HG02870 (cell line): ENCODE measurements around the gene GPR141.

Experiments used
- ATAC-seq: cut with Tn5 transposase; IDR thresholded peaks from one replicate; pipeline ENCODE4 v1.9.1; 2021; ENCODE audit warnings: mild to moderate bottlenecking, moderate library complexity; ENCODE audit not compliant: unreplicated experiment

GPR141 gene, protein sequence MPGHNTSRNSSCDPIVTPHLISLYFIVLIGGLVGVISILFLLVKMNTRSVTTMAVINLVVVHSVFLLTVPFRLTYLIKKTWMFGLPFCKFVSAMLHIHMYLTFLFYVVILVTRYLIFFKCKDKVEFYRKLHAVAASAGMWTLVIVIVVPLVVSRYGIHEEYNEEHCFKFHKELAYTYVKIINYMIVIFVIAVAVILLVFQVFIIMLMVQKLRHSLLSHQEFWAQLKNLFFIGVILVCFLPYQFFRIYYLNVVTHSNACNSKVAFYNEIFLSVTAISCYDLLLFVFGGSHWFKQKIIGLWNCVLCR

DNA sequence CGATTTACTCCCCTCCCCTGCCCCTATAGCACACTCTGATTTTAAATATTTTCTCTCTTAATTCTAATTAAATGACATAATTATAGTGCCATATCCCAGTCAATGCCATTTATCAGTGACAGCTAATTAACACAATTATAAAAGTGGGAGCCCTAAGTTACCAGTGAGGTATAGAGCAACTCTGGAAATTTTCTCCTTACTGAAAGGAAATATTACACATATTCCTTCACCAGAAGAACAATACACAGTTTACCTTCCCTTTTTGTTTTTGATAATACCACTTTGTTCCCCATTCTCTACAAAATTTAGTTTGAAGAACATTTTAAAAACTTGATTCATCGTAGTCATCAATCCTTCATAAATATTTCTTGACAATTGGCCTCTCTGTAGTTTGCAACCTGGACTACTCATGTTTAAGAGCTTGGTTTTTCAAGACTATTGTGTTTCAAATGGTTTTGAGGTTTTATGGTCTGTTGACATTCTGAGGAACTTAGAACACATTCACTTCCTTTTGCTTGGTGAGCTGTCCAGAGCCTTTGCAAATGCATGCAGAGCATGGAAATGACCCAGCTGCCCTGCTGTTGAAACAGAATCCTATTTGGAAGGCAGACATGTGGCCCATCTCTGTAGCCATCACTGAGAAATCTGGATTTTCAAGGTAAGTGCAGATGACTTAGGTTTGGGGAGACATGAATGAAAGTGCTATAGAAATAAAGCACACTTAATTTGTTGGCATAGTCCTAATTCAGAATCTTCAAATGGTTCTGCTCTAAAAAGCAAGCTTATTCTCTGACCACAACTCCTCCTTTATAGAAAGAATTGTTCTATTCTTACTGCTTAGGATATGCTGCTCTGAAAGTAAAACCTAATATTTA is at the start of gene GPR141:
TSS of gene GPR141 (plus strand) at position 521 of the 875 bp plus-strand sequence. CDS start 56,628 bp downstream, outside the sequence.
- peak; percentile 95 for ATAC-seq

DNA sequence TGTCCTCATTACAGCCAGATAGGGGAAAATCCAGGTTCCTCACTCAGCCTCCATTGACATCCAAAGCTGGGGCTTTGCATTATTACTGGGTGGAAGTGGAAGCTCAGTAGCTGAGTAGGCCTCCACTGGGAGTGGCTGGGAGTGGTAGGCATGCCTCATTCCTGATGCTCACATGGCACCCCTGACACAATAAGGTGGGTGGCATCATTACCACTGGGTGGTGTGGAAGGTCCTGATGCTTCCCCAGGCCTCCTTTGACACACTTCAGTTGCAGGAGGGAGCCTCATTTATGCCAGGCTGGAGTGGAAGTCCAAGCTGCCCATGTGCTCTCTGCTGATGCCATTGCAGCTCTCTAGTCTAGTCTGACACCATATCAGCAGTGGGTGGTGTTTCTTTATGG is 48.2 kb upstream of the GPR141 start:
- ATAC-seq: no peak

DNA sequence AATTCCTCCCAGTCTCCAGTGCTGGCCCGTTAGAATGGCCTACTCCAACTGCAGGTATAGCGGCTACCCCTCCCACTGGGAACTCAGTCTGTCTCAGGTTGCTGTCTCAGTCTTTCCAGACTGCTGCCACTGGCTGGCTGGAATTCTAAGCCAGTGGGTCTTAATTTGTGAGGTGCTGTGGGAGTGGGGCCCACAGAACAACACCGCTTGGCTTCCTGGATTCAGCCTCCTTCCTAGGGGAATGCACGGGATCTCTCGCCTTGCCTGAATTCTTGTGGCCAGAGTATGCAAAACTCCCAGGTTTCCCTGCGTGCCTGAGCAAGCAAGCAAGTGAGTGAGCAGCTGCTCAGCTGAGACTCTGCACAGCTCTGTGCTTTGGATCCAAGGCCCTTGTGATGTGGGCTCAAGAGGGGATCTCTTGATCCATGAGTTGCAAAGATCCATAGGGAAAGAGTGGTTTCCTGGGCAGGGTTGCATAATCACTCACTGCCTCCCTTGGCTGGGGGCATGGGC is 41.5 kb upstream of the GPR141 start:
- no peak for ATAC-seq

DNA sequence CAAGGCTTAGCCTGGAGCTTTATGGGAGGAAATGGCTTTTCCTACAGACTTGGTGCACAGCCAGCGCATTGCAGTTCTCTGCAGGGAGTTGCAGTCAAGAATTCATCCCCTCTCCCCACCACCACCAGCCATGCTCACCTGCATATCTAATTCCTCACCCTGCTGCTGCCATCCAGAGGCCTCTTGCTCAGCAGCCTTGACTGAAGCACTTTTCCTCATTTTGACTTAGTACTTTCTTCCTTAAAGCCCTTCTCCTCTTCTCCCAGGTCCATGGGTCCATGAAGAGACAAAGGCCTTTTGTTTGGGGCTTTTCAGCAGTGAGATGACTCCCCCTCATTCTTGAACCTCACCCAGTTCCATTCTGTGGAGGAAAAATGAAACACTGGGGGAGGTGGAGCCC is 39.7 kb upstream of the GPR141 start:
- no peak for ATAC-seq

DNA sequence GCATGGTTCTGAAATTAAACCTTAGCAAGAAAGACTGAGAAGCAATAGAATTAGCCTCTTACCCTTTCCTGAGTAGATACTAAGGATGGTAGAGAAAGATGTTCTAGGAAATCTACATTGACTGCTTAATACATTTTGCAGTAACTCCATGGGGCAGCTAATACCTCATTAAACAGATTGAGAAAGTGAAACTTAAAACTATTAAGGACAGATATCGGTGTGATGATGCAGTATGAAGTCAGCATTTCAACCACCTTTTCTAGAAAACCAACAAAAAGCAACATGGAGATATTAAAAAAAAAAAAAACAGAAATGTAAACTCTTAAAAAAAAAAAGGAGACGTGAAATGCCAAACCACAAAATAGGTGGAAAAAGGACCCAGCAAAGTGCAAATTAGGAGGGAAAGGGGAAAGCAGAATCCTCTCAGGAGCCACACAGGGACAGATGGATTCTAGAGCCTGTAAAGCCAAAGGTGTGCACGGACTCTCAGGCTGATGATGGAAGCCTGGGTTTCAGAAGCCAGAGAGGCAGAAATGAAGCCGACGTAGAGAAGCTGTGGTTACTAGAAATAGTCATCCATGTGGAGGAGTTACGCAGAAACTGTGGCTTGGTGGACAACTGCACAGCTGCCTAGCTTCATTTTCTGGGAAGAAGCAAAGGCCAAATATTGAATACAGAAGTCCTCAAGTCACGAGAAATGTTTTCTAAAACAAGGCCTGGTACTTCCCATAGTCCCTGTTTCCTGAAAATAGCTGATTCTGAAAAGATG is 38.1 kb upstream of the GPR141 start:
- no peak for ATAC-seq

DNA sequence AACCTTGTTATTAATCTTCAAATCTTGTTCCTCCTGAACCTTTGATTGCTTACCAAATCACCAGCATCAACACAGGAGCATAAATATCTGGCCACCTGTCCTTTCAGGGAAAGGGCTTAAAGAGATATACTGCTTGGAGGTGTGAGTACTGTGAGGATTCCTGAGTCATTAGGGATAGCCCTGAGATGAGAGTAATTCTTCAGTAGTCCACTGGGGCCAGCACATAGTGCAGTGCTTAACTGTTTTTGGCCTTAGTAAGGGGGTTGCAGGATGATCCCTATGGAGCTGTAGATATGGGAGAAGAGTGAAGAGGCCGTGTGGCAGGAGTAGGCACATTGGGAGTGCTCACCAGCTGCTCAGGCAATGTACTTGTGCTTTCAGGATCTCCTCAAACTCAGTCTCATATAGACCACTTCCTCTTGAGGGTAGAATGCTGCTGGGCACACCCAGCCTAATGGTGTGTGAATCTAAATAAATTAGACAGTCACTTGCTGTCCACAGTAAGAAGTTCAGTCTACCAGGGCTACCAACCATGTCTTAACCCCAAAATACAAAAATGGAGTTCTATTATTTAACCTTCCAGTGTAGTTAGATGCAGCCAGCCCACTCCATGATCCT is 26.5 kb upstream of the GPR141 start:
- peak; percentile 70 for ATAC-seq

DNA sequence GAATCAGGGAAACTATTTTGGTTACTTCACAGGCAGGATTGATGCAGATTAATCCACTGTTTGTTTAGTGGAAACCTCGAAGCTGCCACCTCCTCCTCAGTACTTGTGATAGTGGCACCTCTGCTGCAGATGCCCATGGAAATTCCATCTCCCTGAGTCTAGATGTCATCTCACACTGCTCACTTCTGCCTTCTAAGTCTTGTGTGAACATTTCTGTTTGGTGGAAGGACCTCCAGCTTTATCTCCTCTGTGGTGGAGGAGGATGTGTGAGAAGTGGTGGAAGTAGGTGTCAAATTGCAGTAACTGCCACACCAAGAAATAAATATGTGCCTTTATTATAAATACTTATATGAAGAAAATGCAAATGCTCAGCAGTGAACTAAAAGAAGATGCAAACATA is 25.8 kb upstream of the GPR141 start:
- no peak for ATAC-seq

DNA sequence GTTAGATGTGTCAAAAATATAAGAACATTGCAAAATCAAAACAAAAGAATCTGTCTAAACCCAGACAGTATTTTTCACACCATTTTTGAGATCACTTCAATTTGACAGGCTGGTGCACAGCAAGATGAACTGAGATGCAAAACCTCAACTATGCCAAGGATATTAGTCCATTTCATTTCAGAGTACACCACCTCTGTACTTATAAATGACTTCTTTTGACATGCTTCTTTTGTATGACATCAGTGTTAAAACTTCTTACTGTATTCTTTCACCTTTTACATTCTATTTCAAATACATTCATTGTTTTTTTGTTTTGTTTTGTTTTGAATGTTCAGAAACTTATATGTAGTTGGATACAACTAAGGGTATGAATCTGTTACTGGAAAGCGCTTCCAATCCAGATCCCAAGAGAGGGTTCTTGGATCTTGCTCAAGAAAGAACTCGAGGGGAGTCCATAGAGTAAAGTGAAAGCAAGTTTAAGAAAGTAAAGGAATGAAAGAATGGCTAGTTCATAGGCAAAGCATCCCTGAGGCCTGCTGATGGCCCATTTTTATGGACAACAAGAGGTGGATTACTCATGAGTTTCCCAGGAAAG is 23.5 kb upstream of the GPR141 start:
- no peak for ATAC-seq

DNA sequence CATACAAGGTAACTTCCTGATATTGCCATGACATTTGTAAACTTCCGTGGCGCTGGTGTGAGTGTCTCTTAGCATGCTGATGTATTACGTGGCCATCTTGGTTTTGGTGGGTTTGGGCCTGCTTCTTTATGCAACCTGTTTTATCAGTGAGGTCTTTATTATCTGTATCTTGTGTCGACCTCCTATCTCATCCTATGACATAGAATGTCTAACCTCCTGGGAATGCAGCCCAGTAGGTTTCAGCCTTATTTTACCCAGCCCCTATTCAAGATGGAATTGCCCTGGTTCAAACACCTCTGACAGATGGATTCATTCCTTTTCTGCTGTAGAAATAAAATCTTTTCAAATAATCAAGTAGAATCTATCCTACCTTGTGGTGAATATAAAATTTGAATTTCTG is 23.0 kb upstream of the GPR141 start:
- no peak for ATAC-seq

DNA sequence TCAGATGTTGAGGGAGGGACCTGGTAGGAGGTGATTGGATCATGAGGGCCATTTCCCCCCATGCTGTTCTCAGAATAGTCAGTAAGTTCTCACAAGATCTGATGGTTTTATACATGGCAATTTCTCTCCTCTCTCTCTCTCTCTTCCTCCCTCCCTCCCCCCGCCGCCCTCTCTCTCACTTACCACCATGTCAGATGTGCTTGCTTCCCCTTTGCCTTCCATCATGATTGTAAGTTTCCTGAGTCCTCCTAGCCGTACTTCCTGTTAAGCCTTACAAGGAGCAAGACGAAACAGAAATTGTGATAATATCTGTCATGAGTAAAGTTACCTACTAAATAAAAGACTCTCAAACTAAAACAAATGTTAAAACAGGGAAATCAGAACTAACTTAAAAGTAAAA is 19.9 kb upstream of the GPR141 start:
- ATAC-seq: no peak

DNA sequence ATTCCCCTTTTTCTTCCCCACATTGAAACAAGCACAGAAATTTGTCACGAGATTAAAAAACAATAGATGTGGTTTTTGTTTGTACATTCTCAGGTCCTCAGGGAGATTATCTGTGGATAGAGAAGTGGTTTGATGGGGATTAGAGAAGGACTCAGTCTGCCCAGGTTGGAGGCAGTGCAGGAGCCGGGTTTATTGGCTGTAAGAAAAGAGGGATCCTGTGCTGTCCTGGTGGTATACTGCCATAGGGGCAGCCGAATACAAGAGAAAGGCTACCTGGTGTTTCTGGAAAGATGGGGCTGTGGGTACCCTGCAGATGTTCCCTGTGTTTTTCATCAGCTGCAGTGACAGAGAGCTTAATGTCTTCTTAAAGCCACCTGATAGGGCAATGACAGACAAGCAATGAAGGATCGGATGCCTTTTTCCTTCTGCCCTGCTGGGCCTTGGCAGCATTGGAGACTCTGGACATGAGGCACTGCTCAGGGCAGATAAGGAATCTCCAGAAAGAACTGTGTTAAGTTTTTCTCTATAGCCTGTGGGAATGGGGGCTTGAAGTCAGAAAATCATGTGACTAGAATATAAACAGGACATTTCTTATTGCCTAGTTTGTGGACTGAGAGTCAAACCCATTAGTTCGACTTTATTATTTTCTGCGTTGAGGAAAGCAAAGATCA is 18.1 kb upstream of the GPR141 start:
- ATAC-seq: no peak

DNA sequence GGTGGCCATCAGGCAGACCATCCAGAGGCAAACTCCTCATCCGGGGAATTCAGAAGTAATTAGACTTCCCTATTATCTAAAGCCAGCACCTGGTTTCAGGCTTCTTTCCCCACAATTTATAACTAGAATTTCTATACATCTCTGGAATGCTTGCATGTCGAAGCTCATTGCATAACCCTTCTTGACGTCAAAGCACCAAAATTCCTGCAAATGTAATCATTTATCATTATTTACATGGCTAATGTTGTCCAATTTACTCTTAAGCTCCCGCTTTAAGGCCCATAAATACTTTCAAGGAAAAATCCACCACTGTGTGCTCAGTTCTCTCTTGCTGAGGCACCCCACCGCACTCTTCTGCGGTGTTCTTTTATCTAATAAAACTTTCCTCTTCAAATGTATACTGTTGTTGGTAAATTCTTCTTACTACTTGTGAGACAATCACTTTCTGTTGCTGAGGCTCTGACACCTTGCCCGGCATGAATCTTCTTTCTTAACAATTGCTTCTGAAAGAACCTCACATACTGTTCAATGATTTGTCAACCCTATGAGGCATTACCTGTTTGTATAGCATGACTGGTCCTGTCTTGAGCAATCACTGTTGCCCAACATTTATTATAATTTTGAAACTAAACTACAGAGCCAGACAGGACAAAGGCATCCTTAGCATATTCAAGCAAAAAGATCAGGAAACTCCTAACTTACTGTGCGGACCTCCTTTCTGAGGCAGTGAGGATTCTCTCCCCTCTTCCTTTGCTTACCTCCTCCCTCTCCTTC is 17.4 kb upstream of the GPR141 start:
- ATAC-seq: no peak

DNA sequence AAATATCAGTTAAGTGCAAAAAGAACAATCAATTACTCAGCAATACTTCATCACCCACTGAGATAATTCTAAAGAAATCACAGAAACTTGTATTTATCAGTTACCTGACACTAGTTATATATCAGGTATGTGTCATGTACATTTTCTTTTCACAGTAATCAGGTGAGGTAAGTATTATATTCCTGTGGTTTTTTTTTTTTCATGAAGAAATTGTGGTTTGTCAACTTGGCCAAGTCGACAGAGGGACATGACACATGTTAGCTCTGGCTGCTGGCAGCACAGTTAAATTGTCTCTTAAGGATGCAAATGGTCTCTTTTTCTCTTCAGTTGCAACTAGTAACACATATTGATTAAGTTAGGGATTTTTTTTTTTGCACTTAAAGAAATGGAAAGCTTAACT is 13.7 kb upstream of the GPR141 start:
- no peak for ATAC-seq

DNA sequence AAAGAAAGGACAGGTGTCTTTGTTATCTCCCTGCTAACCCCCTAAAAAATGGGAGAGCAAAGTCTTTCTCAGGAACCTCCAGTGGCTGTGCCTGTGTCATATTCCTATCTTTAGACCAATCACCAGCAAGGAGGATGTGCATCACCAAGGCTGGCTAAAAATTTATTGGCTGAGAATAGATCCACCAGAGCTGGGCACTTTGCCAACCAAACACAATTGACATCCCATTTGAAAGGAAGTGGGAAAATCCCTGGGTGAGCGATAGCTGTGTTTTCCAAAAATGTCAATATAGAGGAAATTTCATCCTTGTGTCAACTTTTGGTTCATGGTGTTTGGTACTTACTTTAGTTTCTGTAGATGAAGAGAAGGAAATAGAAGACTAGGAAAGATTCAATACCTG is 13.1 kb upstream of the GPR141 start:
- ATAC-seq: no peak

DNA sequence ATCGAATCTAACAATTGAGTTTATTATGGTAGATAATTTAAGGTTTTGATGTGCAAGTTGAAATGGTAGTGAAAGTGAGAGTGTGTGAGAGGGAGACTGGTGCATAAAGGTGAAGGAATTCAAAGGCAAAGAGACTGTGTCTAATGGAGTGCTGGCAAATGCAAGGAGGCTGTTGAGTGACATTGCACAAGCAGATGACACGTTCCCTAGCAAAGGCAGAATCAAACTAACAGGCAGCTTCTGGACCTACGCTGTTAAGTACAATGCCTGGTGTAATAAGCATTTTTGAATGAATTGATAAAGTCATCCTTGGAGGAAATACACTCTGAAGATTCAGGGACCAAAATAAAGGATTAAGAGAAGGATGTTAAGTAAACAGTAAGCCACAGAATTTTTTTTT is 11.7 kb upstream of the GPR141 start:
- ATAC-seq: no peak

DNA sequence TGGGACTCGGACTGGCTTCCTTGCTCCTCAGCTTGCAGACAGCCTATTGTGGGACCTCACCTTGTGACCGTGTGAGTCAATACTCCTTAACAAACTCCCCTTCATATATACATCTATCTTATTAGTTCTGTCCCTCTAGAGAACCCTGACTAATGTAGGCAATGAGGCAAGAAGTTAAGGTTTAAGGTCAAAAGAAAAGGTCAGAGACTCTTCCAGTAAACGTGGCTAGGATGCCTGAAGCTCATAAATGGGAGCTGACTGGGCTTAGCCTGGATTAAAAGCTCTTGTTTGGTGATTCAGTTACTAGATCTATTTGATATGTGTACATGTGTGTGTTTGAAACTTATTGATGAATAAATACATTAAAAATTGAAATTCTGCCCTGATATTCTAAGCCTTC is 10.6 kb upstream of the GPR141 start:
- ATAC-seq: no peak

DNA sequence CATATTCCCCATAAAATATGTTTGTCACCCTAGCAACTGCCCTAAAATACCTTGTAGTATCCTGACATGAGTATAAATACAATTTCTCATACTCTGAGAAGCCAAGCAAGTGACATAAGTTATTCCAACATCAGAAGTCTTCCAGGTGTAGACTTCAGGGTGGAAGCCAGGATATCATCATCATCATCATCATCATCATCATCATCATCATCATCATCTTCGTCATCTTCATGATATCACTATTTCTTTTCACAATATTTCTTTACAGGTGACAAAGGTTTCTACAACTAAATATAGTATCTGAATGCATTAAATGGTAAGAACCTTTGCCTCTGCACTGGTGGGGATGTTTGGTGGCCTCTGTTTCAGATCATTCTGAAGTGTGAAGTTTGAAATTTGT is 10.0 kb upstream of the GPR141 start:
- no peak for ATAC-seq

DNA sequence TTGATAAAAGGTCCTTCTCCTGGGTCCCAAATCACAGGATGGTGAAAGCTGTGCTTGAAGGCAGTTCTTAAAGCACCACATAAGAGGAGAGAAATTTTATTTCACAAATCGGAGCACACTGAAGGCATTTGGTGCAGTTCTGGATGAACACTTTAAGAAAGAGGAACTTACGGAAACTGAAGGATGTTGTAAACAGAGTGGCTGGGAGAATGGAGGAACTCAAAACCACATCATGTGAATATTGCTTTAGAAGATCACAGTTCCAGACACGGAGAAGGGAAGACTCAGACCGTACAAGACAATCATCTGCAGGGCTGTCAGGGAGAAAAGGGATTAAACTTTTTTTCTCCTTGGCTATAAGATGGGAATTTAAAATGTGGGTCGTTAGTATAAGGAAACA is 9.0 kb upstream of the GPR141 start:
- ATAC-seq: no peak

DNA sequence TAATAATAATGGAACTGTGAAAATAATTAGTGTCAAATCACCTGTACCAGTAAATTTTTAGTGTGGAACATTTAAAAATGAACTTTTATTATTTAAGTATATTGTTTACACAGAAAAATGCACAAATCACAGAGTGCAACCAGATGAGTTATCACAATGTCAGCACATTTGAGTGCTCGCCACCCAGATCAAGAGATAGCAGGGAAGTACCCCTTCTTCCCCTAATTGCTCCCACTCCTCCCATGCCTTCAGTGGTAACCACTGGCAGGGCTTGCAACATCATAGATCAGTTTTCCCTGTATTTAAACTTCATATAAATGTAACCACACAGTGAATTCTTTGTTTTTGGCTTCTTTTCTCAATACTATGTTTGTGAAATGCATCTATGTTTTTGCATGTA is 7.8 kb upstream of the GPR141 start:
- no peak for ATAC-seq
